ENCODE results near the gene CAMTA1.

Gene CAMTA1

DNA sequence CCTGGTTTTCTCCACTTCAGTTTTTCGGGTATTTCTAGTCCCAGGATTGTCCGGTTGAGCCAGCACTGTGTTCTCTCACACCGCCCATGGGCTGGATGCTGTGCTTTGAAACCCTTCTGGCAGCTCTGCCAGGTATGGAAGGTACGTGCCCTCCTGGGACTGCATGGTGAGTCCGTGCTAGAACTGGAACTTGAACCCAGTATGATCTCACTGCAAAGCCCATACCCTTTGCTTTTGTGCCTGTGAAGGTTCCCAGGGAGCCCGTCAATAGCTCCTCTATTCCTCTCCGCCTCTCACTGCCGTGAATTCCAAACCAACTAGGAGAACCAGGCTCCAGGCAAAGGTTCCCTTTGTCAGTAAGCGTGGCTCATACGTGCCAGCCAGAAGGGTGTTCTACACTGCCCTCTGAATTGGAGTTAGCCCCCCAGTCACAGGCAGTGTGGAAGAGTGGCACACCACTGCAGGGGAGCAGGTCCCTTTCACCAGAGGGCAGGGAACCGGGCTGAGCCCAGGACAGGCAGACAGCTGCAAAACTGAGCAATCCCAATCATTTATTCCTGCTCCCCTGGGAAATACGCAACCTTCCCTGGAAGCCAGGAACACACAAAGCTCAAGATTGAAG, 310.2 kb downstream of the CAMTA1 start:
- no peak overlapping the region for H3K4me3 ChIP-seq (ENCODE audit: low read length)

DNA sequence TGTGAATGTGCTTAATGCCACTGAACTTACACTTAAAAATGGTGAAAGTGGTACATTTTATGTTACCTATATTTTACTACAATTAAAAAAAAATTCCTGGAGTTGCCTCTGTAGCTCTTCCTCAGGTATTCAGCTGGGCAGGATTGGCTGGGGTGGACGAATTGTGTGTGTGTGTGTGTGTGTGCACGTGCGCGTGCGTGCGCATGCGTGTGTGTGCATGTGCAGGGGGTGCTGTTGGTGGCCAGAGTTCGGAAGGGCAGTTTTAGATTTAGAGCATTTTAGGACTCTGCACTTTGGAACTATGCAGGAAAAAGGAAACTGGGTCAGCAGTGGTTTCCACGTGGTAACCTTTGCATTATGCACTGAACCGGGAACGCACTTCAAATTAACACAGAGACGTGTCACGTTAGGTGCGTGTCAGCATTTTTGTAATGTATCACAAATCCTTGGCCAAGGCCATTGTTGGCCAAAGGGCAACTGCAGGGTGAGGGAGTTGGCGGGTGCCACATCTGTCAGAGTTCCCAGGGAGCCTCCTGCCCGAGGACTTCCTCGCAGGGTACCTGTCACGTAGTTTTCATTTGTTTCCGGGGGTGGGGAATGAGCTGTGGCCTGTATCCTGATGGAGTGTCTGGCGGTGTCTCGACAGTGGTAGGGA, 312.8 kb downstream of the CAMTA1 start:
- no peak for TF ChIP-seq ZNF274 (IDR thresholded peaks at IDR 0.05; ENCODE audit: low read depth, low read length)
- H3K4me3 ChIP-seq (ENCODE audit: low read length), result no peak overlapping the region

More for the DNA sequence above, 310.2 kb downstream of the CAMTA1 start:
- no peak for TF ChIP-seq ZNF274 (IDR thresholded peaks at IDR 0.05; ENCODE audit: low read depth, low read length)

DNA sequence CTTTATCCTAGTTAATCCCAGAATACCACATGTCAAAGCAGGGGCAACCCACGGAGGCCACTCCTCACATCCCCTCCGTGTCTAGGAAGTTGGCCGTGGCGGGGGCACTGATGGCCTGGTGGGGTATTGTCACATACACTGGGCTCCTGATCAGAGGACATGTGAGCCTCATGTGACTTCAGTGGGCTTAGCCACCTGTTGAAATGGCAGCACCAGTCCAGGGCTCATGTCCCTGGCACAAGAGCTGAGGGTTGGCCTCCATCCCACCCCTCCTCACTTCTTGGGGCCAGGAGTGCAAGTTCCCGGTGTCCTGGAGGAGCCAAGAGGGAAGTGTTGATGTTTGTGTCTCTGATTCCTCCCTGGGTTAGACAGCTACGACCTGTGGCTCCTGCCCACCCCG, 313.4 kb downstream of the CAMTA1 start:
- TF ChIP-seq ZNF274 (IDR thresholded peaks at IDR 0.05; ENCODE audit: low read depth, low read length), result no peak
- no peak overlapping the region for H3K4me3 ChIP-seq (ENCODE audit: low read length)

DNA sequence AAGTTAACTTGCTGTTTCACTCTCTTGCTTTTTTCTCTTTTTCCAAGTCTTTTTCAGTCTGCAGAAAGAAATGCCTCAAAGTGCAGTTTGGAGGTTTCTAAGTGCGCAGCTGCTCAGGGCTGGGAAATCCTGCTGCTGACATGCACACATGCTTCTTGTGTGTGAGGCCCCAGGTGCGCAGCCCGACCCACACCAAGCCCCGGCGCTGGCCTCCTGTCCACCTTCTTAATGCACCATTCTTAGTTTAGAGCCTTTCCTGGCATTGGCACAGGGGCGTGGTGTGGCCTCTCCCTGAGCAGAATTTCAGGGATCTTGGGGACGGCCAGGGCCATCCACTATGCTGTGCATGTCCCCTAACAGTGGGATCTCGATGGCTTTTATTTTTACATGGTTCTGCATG, 315.2 kb downstream of the CAMTA1 start:
- no peak for TF ChIP-seq ZNF274 (IDR thresholded peaks at IDR 0.05; ENCODE audit: low read depth, low read length)
- no peak overlapping the region for H3K4me3 ChIP-seq (ENCODE audit: low read length)

DNA sequence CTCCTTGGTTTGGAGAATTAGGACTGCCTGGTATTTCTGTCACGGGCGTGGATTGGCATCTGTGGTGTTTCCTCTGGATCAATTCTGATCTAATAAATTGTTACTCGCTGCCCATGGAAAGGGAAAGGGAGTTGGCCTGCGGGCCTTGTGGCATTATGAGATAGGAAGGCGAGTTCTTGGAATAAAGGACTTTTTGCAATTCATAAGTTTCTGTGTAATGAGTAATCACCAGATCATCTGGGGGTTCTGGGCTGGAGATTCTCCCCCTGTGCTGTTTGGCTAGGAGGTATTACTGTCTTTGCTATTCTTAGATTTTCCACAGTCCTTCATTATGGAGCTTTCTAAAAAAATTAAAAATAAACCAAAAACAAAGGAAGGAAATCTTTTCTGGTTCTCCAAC, 315.9 kb downstream of the CAMTA1 start:
- H3K4me3 ChIP-seq (ENCODE audit: low read length), result no peak overlapping the region
- TF ChIP-seq ZNF274 (IDR thresholded peaks at IDR 0.05; ENCODE audit: low read depth, low read length), result no peak

DNA sequence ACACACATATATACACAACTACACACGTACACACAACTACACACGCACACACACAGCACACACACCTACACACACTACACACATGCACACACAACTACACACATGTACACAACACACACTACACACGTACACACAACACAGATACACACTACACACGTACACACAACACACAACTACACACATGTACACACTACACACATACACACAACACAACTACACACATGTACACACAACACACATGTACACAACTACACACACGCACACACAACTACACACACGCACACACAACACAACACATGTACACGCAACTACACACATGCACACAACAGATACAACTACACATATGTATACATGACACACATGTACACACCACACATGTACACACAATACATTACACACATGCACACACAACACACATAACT, 318.1 kb downstream of the CAMTA1 start:
- no peak for TF ChIP-seq ZNF274 (IDR thresholded peaks at IDR 0.05; ENCODE audit: low read depth, low read length)

DNA sequence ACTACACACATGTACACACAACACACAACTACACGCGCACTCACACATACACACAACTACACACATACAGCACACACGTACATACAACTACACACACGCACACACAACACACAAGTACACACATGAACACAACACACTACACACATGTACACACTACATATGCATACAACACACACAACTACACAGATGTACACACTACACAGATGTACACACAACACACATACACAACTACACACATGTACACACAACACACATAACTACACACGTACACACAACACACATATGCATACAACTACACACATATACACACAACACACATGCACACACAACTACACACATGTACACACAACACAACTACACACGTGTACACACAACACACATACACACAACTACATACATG, 318.6 kb downstream of the CAMTA1 start:
- H3K4me3 ChIP-seq (ENCODE audit: low read length), result no peak overlapping the region
- TF ChIP-seq ZNF274 (IDR thresholded peaks at IDR 0.05; ENCODE audit: low read depth, low read length), result no peak

More for the DNA sequence above, 318.1 kb downstream of the CAMTA1 start:
- no peak overlapping the region for H3K4me3 ChIP-seq (ENCODE audit: low read length)

DNA sequence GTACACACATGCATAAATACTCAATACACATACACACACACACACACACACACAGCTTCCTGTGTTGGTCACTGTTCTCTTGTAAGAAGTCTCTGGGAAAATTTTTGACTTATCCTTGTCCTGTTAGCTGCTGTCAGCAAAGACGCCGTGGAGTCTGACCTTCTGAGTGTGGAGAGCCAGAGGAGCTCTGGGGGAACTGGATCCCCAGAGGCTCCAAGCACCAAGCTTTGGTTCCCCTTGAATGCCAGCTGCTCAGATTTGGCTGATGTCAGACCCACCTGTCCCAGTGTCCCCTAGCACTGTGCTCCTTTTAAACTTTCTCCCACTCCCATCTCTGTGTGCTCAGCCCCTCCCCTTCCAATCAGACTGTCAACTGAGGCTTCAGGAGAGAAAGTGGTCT, 319.1 kb downstream of the CAMTA1 start:
- H3K4me3 ChIP-seq (ENCODE audit: low read length), result no peak overlapping the region
- no peak for TF ChIP-seq ZNF274 (IDR thresholded peaks at IDR 0.05; ENCODE audit: low read depth, low read length)

DNA sequence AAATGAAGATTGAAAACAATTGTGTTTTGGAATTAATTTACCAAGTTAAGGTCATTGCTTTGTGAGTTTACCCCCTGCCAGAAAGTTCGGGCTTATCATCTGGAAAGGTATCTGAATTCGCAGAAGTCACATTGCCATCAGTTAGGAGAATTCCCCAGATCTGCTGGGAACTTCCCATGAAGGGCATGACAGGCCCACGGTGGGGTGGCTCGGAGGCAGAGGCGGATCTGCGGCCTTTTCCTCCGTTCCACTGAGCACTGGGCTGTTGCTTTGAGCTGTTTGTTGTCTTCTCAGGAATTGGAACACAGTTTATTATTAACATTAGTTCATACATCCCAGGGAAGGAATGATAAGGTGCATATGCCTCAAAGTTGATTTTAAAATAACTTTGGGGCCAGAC, 320.0 kb downstream of the CAMTA1 start:
- TF ChIP-seq ZNF274 (IDR thresholded peaks at IDR 0.05; ENCODE audit: low read depth, low read length), result no peak
- no peak overlapping the region for H3K4me3 ChIP-seq (ENCODE audit: low read length)

DNA sequence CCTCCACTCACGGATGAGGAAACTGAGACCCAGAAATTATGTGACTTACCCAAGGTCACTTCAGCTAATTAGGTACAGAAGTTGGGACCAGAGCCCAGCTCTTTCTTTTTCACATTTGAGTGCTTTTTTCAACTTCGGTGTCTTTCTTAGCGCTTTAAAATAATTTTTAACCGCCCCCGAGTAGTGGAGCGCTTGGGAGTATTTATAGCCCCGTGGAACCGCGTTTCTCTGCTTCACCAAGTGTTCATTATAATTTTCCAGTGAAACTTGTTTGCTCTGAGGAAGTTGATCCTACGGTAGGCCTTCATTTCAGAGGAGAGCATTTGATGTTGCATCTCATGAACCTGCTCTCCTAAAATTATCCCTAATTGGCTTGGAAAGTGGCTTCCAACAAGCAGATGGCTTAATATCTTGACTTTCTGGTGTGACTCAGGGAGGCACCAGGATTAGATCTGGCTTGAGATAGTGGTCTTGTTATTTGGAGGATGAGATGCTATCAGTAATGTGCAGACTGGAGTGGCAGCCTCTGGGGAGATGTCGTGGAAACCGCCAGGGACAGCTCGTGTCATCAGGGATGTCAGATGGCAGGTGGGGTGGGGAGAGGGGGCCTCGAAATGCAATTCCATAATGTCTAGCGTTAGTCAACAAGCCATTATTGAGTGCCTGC, 321.3 kb downstream of the CAMTA1 start:
- no peak for TF ChIP-seq ZNF274 (IDR thresholded peaks at IDR 0.05; ENCODE audit: low read depth, low read length)
- no peak overlapping the region for H3K4me3 ChIP-seq (ENCODE audit: low read length)

DNA sequence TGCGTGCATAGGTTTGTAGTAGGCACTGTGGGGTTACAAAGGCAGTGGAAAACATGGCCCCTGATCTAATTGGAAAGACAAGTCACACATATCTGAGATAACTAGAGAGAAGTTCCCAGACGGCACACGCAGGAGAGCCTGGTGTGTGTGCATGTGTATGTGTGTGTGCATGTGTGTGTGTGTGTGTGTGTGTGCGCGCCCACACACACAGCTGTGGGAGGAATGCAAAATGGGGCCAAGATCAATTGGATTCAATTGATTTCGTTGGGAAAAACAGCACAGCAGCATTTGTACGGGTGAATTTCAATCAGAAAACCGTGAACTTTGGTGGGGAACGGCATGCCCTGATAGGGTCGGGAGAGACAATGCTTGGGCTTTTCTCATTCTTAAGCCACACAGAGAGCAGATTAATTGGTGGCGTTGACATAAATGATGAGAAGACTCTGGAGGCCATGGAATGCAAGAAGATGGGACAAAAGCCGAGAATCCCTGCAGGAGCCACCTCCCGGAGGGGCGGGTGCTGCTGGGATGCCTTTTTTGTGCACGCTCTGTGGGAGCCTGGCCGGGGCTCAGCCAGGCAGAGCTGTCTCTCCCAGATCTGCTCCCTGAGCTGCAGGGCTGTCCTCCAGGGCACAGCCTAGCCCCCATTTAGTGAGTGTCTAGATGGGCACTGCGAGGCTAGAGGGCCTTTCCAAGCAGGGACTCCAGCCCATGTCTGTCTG, 322.0 kb downstream of the CAMTA1 start:
- no peak for TF ChIP-seq ZNF274 (IDR thresholded peaks at IDR 0.05; ENCODE audit: low read depth, low read length)
- no peak overlapping the region for H3K4me3 ChIP-seq (ENCODE audit: low read length)

DNA sequence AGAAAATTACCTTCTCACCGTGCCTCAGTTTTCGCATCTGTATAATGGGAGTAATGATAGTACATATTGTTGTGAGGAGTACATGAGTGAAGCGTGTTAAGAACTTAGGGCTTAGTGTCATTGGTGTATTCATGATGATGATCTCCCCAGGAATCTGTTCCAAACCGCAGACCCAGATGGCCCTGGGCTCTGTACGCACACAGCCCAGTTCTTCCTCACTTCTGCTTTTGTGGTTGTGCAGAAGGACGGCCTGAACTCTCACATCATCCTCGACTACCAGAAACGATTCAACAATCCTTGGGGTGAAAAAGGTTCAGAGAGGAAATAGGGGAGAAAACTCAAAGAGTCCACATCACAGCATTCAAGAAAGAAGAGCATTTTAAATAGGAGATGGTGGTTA, 323.0 kb downstream of the CAMTA1 start:
- TF ChIP-seq ZNF274 (IDR thresholded peaks at IDR 0.05; ENCODE audit: low read depth, low read length), result no peak

DNA sequence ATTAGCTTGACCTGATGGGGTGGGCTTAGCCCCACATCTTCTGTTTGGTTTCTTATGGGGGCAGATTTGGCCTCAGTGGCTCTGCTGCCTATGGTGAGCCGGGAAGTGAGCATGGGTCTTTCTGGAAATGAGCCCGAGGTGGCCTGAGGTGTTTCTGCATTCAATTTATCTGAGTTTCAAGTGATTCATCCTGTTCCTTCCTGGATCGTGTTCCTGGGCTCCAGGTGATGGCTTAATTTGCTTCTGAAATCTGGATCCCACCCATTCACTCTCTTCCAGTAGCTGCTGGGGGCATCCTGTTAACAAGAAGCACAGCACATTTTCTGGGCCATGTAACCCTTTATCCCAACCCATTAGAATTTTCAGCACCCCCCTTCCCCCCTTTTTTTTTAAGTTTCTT, 324.6 kb downstream of the CAMTA1 start:
- no peak for TF ChIP-seq ZNF274 (IDR thresholded peaks at IDR 0.05; ENCODE audit: low read depth, low read length)
- H3K4me3 ChIP-seq (ENCODE audit: low read length), result no peak overlapping the region

More for the DNA sequence above, 323.0 kb downstream of the CAMTA1 start:
- no peak overlapping the region for H3K4me3 ChIP-seq (ENCODE audit: low read length)

DNA sequence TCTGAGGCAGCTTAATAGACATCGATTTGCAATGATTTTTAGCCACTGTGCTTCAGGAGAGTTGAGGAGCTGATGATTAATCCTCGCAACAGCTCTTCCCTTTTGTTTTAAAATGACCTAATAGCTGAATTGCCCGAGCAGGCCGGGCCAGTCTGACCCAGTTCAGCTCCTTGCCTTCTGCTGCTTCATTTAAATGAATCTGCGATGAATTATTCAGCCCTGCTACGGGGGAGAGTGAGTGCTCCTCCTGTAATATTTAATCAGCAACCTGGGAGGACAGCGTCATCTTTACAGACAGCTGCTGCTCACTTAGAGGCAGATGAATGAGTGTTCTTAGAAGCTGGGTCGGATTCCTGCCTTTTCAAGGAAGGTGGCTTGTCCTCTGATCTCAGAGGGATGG, 325.1 kb downstream of the CAMTA1 start:
- no peak overlapping the region for H3K4me3 ChIP-seq (ENCODE audit: low read length)
- TF ChIP-seq ZNF274 (IDR thresholded peaks at IDR 0.05; ENCODE audit: low read depth, low read length), result no peak

All from GM08714 (cell line).